ENCODE measurements around the gene AGPAT1. TPM values are rescaled to one million over a fixed set of nuclear protein-coding genes. Genes with fewer than 3 reads are reported as not detected.

The AGPAT1 gene
- total RNA-seq, 1 donor from 2014 or later, result 76.3 TPM

GRCh38 chr6:32170294-32170693 is 5.6 kb downstream of the AGPAT1 start:
- TF ChIP-seq CTCF (conservative IDR thresholded peaks at IDR 0.05), result no peak
- Mint-ChIP-seq H3K4me1 (ENCODE audit: unreplicated experiment) (peaks cover 28% of the 10 kb centered on the region), H3K36me3 (peaks cover 31% of the 10 kb centered on the region), H3K4me3 (no peak overlapping the region), H3K27me3 (no peaks in the 10 kb centered on the region), H3K27ac (no peak overlapping the region), H3K9me3 (no peaks in the 10 kb centered on the region)
- no peak for DNase-seq (ENCODE audit: extremely low spot score, unreplicated experiment)

GRCh38 chr6:32168807-32169591 is 6.9 kb downstream of the AGPAT1 start:
- no peak for DNase-seq (ENCODE audit: extremely low spot score, unreplicated experiment)
- Mint-ChIP-seq H3K27me3 (no peaks in the 10 kb centered on the region), H3K4me3 (no peak overlapping the region), H3K9me3 (no peaks in the 10 kb centered on the region), H3K4me1 (ENCODE audit: unreplicated experiment) (peaks cover 23% of the 10 kb centered on the region), H3K27ac (peak overlapping the region; percentile 61), H3K36me3 (peaks cover 34% of the 10 kb centered on the region)
- no peak for TF ChIP-seq CTCF (conservative IDR thresholded peaks at IDR 0.05)

- Mint-ChIP-seq H3K27ac (peak overlapping the region; percentile 86), H3K9me3 (no peaks in the 10 kb centered on the region), H3K4me1 (ENCODE audit: unreplicated experiment) (peaks cover 16% of the 10 kb centered on the region)
Measured at GRCh38 chr6:32168350-32168749, 7.5 kb downstream of the AGPAT1 start.

GRCh38 chr6:32167761-32168262 is 8.1 kb downstream of the AGPAT1 start:
- DNase-seq (ENCODE audit: extremely low spot score, unreplicated experiment), result no peak
- Mint-ChIP-seq H3K27ac (peak overlapping the region; percentile 86), H3K27me3 (no peaks in the 10 kb centered on the region), H3K36me3 (peaks cover 34% of the 10 kb centered on the region), H3K4me1 (ENCODE audit: unreplicated experiment) (peaks cover 12% of the 10 kb centered on the region), H3K9me3 (no peaks in the 10 kb centered on the region), H3K4me3 (peak overlapping the region; percentile 41)
- TF ChIP-seq CTCF (conservative IDR thresholded peaks at IDR 0.05), result no peak

More at GRCh38 chr6:32168350-32168749, 7.5 kb downstream of the AGPAT1 start:
- Mint-ChIP-seq H3K27me3 (no peaks in the 10 kb centered on the region), H3K36me3 (peaks cover 34% of the 10 kb centered on the region), H3K4me3 (no peak overlapping the region)
- TF ChIP-seq CTCF (conservative IDR thresholded peaks at IDR 0.05), result no peak
- no peak for DNase-seq (ENCODE audit: extremely low spot score, unreplicated experiment)

GRCh38 chr6:32167154-32167760 is 8.6 kb downstream of the AGPAT1 start:
- H3K4me3 Mint-ChIP-seq, result peak overlapping the region; percentile 41
- no peaks in the 10 kb centered on the region for H3K27me3 Mint-ChIP-seq
- peaks cover 34% of the 10 kb centered on the region for H3K36me3 Mint-ChIP-seq
- DNase-seq (ENCODE audit: extremely low spot score, unreplicated experiment), result no peak
- H3K4me1 Mint-ChIP-seq (ENCODE audit: unreplicated experiment), result peaks cover 8% of the 10 kb centered on the region
- peak overlapping the region; percentile 86 for H3K27ac Mint-ChIP-seq
- no peaks in the 10 kb centered on the region for H3K9me3 Mint-ChIP-seq
- no peak for TF ChIP-seq CTCF (conservative IDR thresholded peaks at IDR 0.05)
